ENCODE data around the gene SYT15B.
"Not testable (repeated sequence)": the region's sequence is repeated elsewhere in the genome, so short reads cannot be mapped to it uniquely, and the experiment has no call there.

Gene SYT15B

GRCh38 chr10:47725047-47725446, 38.3 kb downstream of the SYT15B start:
- DNase-seq: not testable (repeated sequence)

DNA sequence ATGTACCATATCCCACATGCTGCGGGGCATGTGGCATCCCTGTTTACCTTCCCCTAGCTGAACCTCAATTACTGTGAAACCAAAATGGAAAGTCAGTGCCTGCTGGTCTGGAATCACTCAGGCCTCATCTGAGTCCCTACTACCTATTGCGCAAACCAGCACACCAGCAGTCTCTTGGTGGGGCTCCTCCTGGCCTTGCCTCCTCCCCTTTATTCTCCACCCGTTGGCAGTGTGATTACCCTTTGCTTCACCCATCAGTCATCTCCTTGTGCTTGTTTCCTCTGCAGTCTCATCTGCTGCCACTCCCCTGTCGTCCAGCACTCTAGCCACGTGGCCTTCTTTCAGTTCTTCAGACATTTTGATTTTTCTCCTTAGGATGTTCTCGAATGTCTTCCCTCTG, 39.3 kb downstream of the SYT15B start:
- DNase-seq: not testable (repeated sequence)

DNA sequence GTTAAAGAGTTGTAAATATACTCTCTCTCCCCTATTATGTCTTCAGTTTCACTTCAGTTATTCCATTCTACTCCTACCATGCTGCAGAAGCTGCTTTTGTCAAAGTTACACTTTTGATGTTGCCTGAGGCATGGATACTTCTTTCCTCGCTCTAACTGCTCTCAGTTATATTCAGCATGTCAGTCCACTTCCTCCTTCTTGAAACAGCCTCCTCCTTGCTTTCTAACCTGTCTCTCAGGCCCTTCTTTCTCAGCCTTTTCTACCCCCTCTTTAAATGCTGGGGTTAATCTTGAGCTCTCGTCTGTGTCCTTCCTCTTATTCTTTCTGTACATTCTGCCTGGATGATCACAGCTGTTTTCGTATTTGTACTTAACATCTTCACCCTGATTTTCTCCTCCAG, 40.0 kb downstream of the SYT15B start:
- DNase-seq: not testable (repeated sequence)

GRCh38 chr10:47717011-47717769, 46.2 kb downstream of the SYT15B start:
- not testable (repeated sequence) for DNase-seq
